Glutamatergic neuron (in vitro differentiated cells): ENCODE measurements around the gene LDAH. TPM values are rescaled to one million over a fixed set of nuclear protein-coding genes. Genes with fewer than 3 reads are reported as not detected.

Experiments used
- DNase-seq: peaks from one replicate; pipeline ENCODE4 v3.0.0; 2022
- H3K27ac Mint-ChIP-seq: one replicate; pipeline ENCODE4 v1.8.0; 2020; ENCODE audit warnings: mild to moderate bottlenecking, mixed read lengths, inconsistent platforms; ENCODE audit not compliant: unreplicated experiment
- H3K27me3 Mint-ChIP-seq: one replicate; pipeline ENCODE4 v1.8.0; 2020; ENCODE audit warnings: mild to moderate bottlenecking, moderate library complexity, mixed read lengths, inconsistent platforms; ENCODE audit not compliant: unreplicated experiment
- H3K36me3 Mint-ChIP-seq: one replicate; pipeline ENCODE4 v1.8.0; 2020; ENCODE audit warnings: mild to moderate bottlenecking, mixed read lengths, inconsistent platforms; ENCODE audit not compliant: unreplicated experiment
- H3K4me1 Mint-ChIP-seq: one replicate; pipeline ENCODE4 v1.8.0; 2020; ENCODE audit warnings: mild to moderate bottlenecking, low read depth, mixed read lengths, inconsistent platforms; ENCODE audit not compliant: unreplicated experiment
- H3K4me3 Mint-ChIP-seq: one replicate; pipeline ENCODE4 v1.8.0; 2020; ENCODE audit warnings: mild to moderate bottlenecking, mixed read lengths, inconsistent platforms; ENCODE audit not compliant: unreplicated experiment
- H3K9me3 Mint-ChIP-seq: one replicate; pipeline ENCODE4 v1.8.0; 2020; ENCODE audit warnings: mild to moderate bottlenecking, moderate library complexity, mixed read lengths, inconsistent platforms; ENCODE audit not compliant: unreplicated experiment
- total RNA-seq: library from RNA; stranded (reverse); fragmentation: NEBNext Ultra II Directional; extraction: Animal tissue kit (Norgen Biotek cat#: 25700); gene quantifications from one replicate; pipeline ENCODE4 v1.2.1, GENCODE V29; 2021; ENCODE audit not compliant: unreplicated experiment
- TF ChIP-seq, protein P1 (sequence below): fragments of 200-600 bp; sonication (generic); IDR thresholded peaks from one replicate; pipeline ENCODE4 v1.5.0; 2021; ENCODE audit not compliant: partially characterized antibody, unreplicated experiment

LDAH gene
- total RNA-seq, 1 donor from 2014 or later, result 33.7 TPM

DNA sequence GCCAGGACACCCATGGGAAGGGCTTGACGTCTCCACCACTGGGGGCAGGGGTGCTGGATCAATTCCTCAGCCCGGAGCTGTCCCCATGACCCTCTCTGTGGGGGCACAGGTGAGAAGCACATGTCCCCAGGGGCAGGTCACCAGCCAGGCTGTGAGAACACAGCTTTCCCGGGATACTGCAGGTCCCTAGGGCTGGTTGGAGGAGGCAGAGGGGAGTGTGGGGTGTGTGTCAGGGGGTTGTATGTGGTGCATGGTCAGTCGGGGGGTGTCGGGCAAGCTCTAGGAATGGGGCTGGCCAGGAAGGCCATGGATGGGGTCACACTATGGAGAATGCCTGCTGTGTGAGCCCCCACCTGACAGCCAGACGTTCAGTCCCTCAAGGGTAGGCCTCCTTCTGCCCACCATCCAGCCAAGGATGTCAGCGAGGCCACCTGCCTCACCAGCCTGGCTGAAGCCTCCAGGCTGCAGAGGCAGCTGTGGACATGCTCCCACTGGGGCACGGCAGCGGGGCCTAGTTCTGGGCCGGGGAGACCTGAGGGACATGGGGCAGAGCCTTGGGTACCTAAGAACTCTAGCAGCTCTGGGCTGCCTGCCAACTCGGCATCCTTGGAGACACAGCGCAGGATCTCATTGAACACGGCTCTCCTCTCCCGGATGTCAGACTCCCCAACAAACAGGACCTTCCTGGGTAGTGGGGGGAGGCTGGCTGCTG, 182.3 kb downstream of the LDAH start:
- H3K4me1 Mint-ChIP-seq, result peaks cover 20% of the 10 kb centered on the region

DNA sequence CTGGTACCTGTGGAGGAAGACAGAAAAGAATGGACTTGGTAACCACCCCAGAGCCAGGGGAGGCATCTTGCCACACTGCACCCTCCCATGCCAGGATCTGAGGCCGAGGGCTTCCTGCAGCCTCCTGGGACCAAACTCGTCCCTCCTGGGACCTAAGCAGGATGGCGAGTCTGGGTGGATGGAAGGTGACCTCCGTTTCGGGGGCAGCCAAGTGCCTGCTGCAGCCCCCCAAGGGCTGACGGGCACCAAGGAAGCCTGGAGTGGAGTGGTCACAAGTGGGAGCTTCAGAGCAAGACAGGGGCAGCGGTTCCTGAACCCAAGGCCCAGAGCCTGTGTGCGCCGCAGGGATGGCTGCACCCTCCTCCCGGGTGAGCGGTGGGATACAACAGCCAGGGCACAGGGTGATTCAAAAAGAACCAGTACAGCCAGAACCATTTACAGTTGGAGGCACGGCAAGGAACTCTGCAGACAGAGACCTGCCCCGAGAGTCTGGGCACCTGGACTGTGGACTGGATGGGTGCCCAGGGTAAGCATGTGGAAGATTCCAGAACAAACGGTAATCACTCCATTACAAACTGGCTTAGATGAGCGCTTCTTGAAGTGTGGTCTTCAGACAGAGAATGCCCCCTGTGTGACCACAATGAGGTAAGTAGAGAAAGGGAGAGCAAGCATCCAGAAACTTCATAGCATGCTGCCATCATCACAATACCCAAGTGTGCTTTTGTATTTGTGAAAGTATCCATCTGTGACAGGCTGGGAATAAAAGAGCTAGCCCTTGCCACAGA, 184.1 kb downstream of the LDAH start:
- Mint-ChIP-seq H3K27ac (no peak overlapping the region), H3K36me3 (no peaks in the 10 kb centered on the region), H3K4me1 (peaks cover 25% of the 10 kb centered on the region), H3K9me3 (peaks cover 3% of the 10 kb centered on the region), H3K27me3 (no peaks in the 10 kb centered on the region), H3K4me3 (no peak overlapping the region)
- DNase-seq, result no peak
- TF ChIP-seq, protein P1, sequence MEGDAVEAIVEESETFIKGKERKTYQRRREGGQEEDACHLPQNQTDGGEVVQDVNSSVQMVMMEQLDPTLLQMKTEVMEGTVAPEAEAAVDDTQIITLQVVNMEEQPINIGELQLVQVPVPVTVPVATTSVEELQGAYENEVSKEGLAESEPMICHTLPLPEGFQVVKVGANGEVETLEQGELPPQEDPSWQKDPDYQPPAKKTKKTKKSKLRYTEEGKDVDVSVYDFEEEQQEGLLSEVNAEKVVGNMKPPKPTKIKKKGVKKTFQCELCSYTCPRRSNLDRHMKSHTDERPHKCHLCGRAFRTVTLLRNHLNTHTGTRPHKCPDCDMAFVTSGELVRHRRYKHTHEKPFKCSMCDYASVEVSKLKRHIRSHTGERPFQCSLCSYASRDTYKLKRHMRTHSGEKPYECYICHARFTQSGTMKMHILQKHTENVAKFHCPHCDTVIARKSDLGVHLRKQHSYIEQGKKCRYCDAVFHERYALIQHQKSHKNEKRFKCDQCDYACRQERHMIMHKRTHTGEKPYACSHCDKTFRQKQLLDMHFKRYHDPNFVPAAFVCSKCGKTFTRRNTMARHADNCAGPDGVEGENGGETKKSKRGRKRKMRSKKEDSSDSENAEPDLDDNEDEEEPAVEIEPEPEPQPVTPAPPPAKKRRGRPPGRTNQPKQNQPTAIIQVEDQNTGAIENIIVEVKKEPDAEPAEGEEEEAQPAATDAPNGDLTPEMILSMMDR, result no peak

More for the DNA sequence above, 182.3 kb downstream of the LDAH start:
- H3K4me3 Mint-ChIP-seq, result no peak overlapping the region
- no peaks in the 10 kb centered on the region for H3K36me3 Mint-ChIP-seq
- no peaks in the 10 kb centered on the region for H3K27me3 Mint-ChIP-seq
- TF ChIP-seq, protein P1, result no peak
- H3K27ac Mint-ChIP-seq, result peak overlapping the region; percentile 17
- DNase-seq, result no peak
- H3K9me3 Mint-ChIP-seq, result peaks cover 1% of the 10 kb centered on the region

DNA sequence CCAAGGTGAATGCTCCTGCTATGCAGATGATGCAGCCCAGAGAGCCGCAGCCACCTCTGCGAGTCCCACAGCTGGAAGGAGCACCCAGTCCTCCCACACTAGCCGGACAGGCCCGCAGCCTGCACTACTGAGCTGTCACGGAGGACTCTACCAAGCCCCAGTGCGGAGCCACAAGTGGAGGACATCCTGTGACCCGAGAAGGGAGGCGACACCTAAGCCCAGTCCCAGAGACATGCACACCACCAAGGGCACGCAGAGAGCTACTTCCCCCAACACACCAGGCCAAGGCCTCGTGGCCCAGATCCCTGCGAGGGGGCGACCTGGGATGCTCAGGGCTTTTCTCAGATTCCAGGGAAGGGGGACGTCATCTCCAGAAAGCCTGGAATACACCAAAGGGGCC, 184.9 kb downstream of the LDAH start:
- no peak overlapping the region for H3K27ac Mint-ChIP-seq
- TF ChIP-seq, protein P1, result no peak
- no peaks in the 10 kb centered on the region for H3K36me3 Mint-ChIP-seq

DNA sequence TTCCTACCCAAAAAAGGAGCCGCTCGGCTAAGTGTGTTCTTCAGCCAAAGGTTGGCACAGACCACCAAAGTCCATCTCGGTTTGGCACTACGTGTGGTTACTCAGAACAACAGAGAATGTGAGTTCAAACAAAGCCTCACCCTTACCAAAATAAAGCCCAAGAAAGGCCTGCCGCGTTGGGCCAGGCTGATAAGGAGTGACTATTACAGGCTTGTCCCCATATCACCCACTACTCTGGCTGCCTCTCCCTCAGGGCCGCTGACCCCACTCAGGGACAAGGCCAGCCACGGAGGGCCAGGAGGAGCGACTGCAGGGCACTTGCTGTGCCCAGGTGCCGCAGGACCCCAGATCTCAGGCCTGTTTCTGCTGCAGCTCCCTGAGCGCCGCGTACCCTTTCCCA, 185.8 kb downstream of the LDAH start:
- H3K4me3 Mint-ChIP-seq, result no peak overlapping the region
- TF ChIP-seq, protein P1, result no peak
- no peak overlapping the region for H3K27ac Mint-ChIP-seq
- H3K9me3 Mint-ChIP-seq, result peaks cover 3% of the 10 kb centered on the region
- peaks cover 24% of the 10 kb centered on the region for H3K4me1 Mint-ChIP-seq
- DNase-seq, result no peak
- H3K36me3 Mint-ChIP-seq, result no peaks in the 10 kb centered on the region
- no peaks in the 10 kb centered on the region for H3K27me3 Mint-ChIP-seq

More for the DNA sequence above, 184.9 kb downstream of the LDAH start:
- Mint-ChIP-seq H3K4me3 (no peak overlapping the region), H3K27me3 (no peaks in the 10 kb centered on the region), H3K4me1 (peaks cover 25% of the 10 kb centered on the region), H3K9me3 (peaks cover 3% of the 10 kb centered on the region)
- DNase-seq, result no peak
